HG02571 (cell line): ENCODE data around the gene ANKS6.

ENCODE experiments used
- ATAC-seq: cut with Tn5 transposase; IDR thresholded peaks from one replicate; pipeline ENCODE4 v1.9.1; 2021; ENCODE audit warnings: mild to moderate bottlenecking, moderate library complexity; ENCODE audit not compliant: unreplicated experiment

ANKS6 gene

GRCh38 chr9:98773721-98774120 lies 22.6 kb downstream of the ANKS6 start:
- ATAC-seq, result no peak

GRCh38 chr9:98772364-98773155 lies 23.8 kb downstream of the ANKS6 start:
- no peak for ATAC-seq

GRCh38 chr9:98771209-98771874 lies 25.0 kb downstream of the ANKS6 start:
- no peak for ATAC-seq

- ATAC-seq, result no peak
These were observed 25.6 kb downstream of the ANKS6 start for GRCh38 chr9:98770717-98771116.

- no peak for ATAC-seq
These were observed 28.0 kb downstream of the ANKS6 start for GRCh38 chr9:98768344-98768743.

- no peak for ATAC-seq
These were observed 28.4 kb downstream of the ANKS6 start for GRCh38 chr9:98767915-98768314.

- ATAC-seq, result no peak
These were observed 29.2 kb downstream of the ANKS6 start for GRCh38 chr9:98767196-98767595.

GRCh38 chr9:98766586-98766985 lies 29.8 kb downstream of the ANKS6 start:
- ATAC-seq, result no peak

- ATAC-seq, result no peak
These were observed 31.1 kb downstream of the ANKS6 start for GRCh38 chr9:98765256-98765655.

GRCh38 chr9:98763986-98764745 lies 32.2 kb downstream of the ANKS6 start:
- no peak for ATAC-seq

- no peak for ATAC-seq
These were observed 36.1 kb downstream of the ANKS6 start for GRCh38 chr9:98760231-98760630.

GRCh38 chr9:98755006-98755618 lies 41.2 kb downstream of the ANKS6 start:
- ATAC-seq, result no peak

GRCh38 chr9:98751210-98751609 lies 45.1 kb downstream of the ANKS6 start:
- no peak for ATAC-seq

- ATAC-seq, result no peak
These were observed 45.8 kb downstream of the ANKS6 start for GRCh38 chr9:98750364-98751060.

- no peak for ATAC-seq
These were observed 48.9 kb downstream of the ANKS6 start for GRCh38 chr9:98747476-98747875.

- ATAC-seq, result no peak
These were observed 50.9 kb downstream of the ANKS6 start for GRCh38 chr9:98745470-98745869.

- no peak for ATAC-seq
These were observed 52.3 kb downstream of the ANKS6 start for GRCh38 chr9:98743818-98744611.

- no peak for ATAC-seq
These were observed 53.0 kb downstream of the ANKS6 start for GRCh38 chr9:98743329-98743728.

GRCh38 chr9:98742325-98743280 lies 53.8 kb downstream of the ANKS6 start:
- ATAC-seq, result no peak
